GM23338 (cell line): ENCODE measurements around the gene SMIM41. TPM values are rescaled to one million over a fixed set of nuclear protein-coding genes. Genes with fewer than 3 reads are reported as not detected.
A peak's percentile ranks its signal among the peaks of the same experiment; 100 is the strongest.

Source experiments
- ATAC-seq: fragments of 200-7000 bp; cut with Tn5 transposase; 3 replicates; pipeline ENCODE4 v1.9.1; 2020
- DNase-seq: peaks from one replicate; pipeline ENCODE4 v3.0.0-alpha.2; 2015; ENCODE audit warnings: low spot score
- H2AFZ ChIP-seq: fragments of 200-600 bp; sonication (generic); 2 replicates; pipeline ENCODE4 v1.8.0; 2016; ENCODE audit warnings: antibody characterized with exemption, mild to moderate bottlenecking, moderate library complexity
- H3F3A ChIP-seq: fragments of 200-600 bp; sonication (generic); replicated peaks from 2 replicates; pipeline ENCODE4 v1.8.0; 2017; ENCODE audit warnings: antibody characterized with exemption, mixed run types, low read depth
- H3K27ac ChIP-seq: fragments of 200-600 bp; sonication (generic); 2 replicates; pipeline ENCODE4 v1.6.1; 2016; ENCODE audit warnings: low read depth
- H3K27me3 ChIP-seq: fragments of 200-600 bp; sonication (generic); 2 replicates; pipeline ENCODE4 v1.8.0; 2016; ENCODE audit warnings: mild to moderate bottlenecking, mixed run types, moderate library complexity; ENCODE audit not compliant: insufficient read depth
- H3K36me3 ChIP-seq: fragments of 200-600 bp; sonication (generic); 2 replicates; pipeline ENCODE4 v1.8.0; 2016; ENCODE audit warnings: mild to moderate bottlenecking; ENCODE audit not compliant: insufficient read depth
- H3K4me1 ChIP-seq: fragments of 200-600 bp; sonication (generic); 2 replicates; pipeline ENCODE4 v1.8.0; 2016; ENCODE audit warnings: mild to moderate bottlenecking, moderate library complexity; ENCODE audit not compliant: insufficient read depth
- H3K4me2 ChIP-seq: fragments of 200-600 bp; sonication (generic); 2 replicates; pipeline ENCODE4 v1.7.1; 2017; ENCODE audit warnings: mixed run types
- H3K4me3 ChIP-seq: fragments of 200-600 bp; sonication (generic); 2 replicates; pipeline ENCODE4 v1.6.1; 2016; ENCODE audit warnings: mixed run types
- H3K79me2 ChIP-seq: fragments of 200-600 bp; sonication (generic); replicated peaks from 2 replicates; pipeline ENCODE4 v1.8.0; 2017; ENCODE audit warnings: mild to moderate bottlenecking; ENCODE audit not compliant: insufficient read depth
- H3K9me2 ChIP-seq: fragments of 200-600 bp; sonication (generic); 2 replicates; pipeline ENCODE4 v1.8.0; 2017; ENCODE audit not compliant: insufficient read depth
- H4K20me1 ChIP-seq: fragments of 200-600 bp; sonication (generic); replicated peaks from 2 replicates; pipeline ENCODE4 v1.8.0; 2017; ENCODE audit warnings: mild to moderate bottlenecking; ENCODE audit not compliant: insufficient read depth
- H3K27ac Mint-ChIP-seq: 2 replicates; pipeline ENCODE4 v1.8.0; 2020; ENCODE audit warnings: inconsistent platforms, mild to moderate bottlenecking, moderate library complexity, mixed read lengths
- H3K27me3 Mint-ChIP-seq: 3 replicates; pipeline ENCODE4 v1.8.0; 2022; ENCODE audit warnings: low read depth, mild to moderate bottlenecking, moderate library complexity, mixed read lengths, inconsistent platforms; ENCODE audit not compliant: insufficient read depth, poor library complexity
- H3K36me3 Mint-ChIP-seq: 3 replicates; pipeline ENCODE4 v1.8.0; 2021; ENCODE audit warnings: low read depth, mild to moderate bottlenecking, inconsistent platforms, moderate library complexity, mixed read lengths
- H3K4me1 Mint-ChIP-seq: 3 replicates; pipeline ENCODE4 v1.8.0; 2020; ENCODE audit warnings: mild to moderate bottlenecking, inconsistent platforms, mixed read lengths
- H3K4me3 Mint-ChIP-seq: 3 replicates; pipeline ENCODE4 v1.8.0; 2021; ENCODE audit warnings: moderate library complexity, mild to moderate bottlenecking, inconsistent platforms, mixed read lengths
- H3K9me3 Mint-ChIP-seq: 3 replicates; pipeline ENCODE4 v1.8.0; 2020; ENCODE audit warnings: moderate library complexity, mild to moderate bottlenecking, inconsistent platforms, mixed read lengths
- CREB1 ChIP-seq: fragments of 250-450 bp; sonication (Bioruptor Pico); IDR thresholded peaks from 2 replicates; pipeline ENCODE4 v1.5.0; 2020; ENCODE audit warnings: low read depth, mild to moderate bottlenecking, moderate library complexity
- EZH2 ChIP-seq: fragments of 200-600 bp; sonication (generic); IDR thresholded peaks from one replicate; pipeline ENCODE4 v1.8.0; 2017; ENCODE audit warnings: antibody characterized with exemption, mild to moderate bottlenecking, low read depth; ENCODE audit not compliant: unreplicated experiment
- EZH2phosphoT487 ChIP-seq: fragments of 200-600 bp; sonication (generic); IDR thresholded peaks from one replicate; pipeline ENCODE4 v1.8.1; 2018; ENCODE audit warnings: antibody characterized with exemption; ENCODE audit not compliant: unreplicated experiment
- JUNB ChIP-seq: IDR thresholded peaks from one replicate; pipeline ENCODE4 v1.6.1; 2016; ENCODE audit warnings: antibody characterized with exemption; ENCODE audit not compliant: unreplicated experiment
- NANOG ChIP-seq: IDR thresholded peaks from 2 replicates; pipeline ENCODE4 v1.6.1; 2016; ENCODE audit warnings: antibody characterized with exemption, borderline replicate concordance
- POLR2AphosphoS5 ChIP-seq: IDR thresholded peaks from 2 replicates; pipeline ENCODE4 v1.6.1; 2016; ENCODE audit warnings: antibody characterized with exemption, low read depth
- STAT1 ChIP-seq: IDR thresholded peaks from one replicate; pipeline ENCODE4 v1.6.1; 2016; ENCODE audit warnings: antibody characterized with exemption; ENCODE audit not compliant: unreplicated experiment
- ZNF331 ChIP-seq: fragments of 250-450 bp; sonication (Bioruptor Pico); IDR thresholded peaks from 2 replicates; pipeline ENCODE4 v1.5.0; 2020; ENCODE audit warnings: low read depth, mild to moderate bottlenecking, moderate library complexity
- polyA plus RNA-seq: library from polyadenylated mRNA; unstranded; fragments of >200 nt; fragmentation: Nextera tagmentation; extraction: Ambion mirVana; gene quantifications from 2 replicates; pipeline ENCODE4 v1.2.1, GENCODE V29; 2016
- total RNA-seq: library from RNA; depleted of rRNA; stranded (reverse); fragments of >200 nt; shearing (Covaris generic); gene quantifications from 2 replicates; pipeline ENCODE4 v1.2.3, GENCODE V29; 2014
- TF ChIP-seq, protein P1 (sequence below): IDR thresholded peaks from one replicate; pipeline ENCODE4 v1.6.1; 2018; ENCODE audit warnings: antibody characterized with exemption; ENCODE audit not compliant: unreplicated experiment
- TF ChIP-seq, protein P2 (sequence below), 2 experiments: fragments of 200-600 bp in 1 of 2; sonication (generic) in 1 of 2; conservative IDR thresholded peaks; 2 replicates each; pipeline versions ENCODE4 v1.5.1 to v1.6.1; 2016 to 2017; ENCODE audit warnings: antibody characterized with exemption in 2 of 2, low read depth in 2 of 2, mild to moderate bottlenecking in 2 of 2, moderate library complexity in 1 of 2
- TF ChIP-seq, protein P3 (sequence below): fragments of 250-450 bp; sonication (Bioruptor Pico); IDR thresholded peaks from 2 replicates; pipeline ENCODE4 v1.5.0; 2020; ENCODE audit warnings: mild to moderate bottlenecking, moderate library complexity
- TF ChIP-seq, protein P4 (sequence below): IDR thresholded peaks from 2 replicates; pipeline ENCODE4 v1.6.1; 2016; ENCODE audit warnings: antibody characterized with exemption

SMIM41 gene
- total and polyA plus RNA-seq, 2 experiments from 2014 or later: 0.66 TPM

DNA sequence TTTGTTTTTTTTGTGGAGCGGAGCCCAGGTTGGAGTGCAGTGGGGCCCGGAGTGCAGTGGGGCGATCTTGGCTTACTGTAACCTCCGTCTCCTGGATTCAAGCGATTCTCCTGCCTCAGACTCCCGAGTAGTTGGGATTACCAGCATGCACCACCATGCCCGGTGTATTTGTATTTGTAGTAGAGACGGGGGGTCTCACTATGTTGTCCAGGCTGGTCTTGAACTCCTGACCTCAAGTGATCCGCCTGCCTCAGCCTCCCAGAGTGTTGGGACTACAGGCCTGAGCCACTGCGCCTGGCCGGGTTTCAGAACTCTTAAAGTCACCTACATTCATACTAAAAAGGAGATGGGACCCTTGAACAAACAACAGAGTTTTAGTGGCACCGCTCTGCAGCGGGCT lies 59.6 kb downstream of the SMIM41 start:
- Histone ChIP-seq H2AFZ (peak overlapping the region; percentile 35; the same call in 1 of the 2 replicates), H3K9me2 (no peaks in the 10 kb centered on the region), H3F3A (no peaks in the 10 kb centered on the region), H4K20me1 (no peaks in the 10 kb centered on the region), H3K27me3 (no peaks in the 10 kb centered on the region), H3K4me1 (no peaks in the 10 kb centered on the region), H3K36me3 (no peaks in the 10 kb centered on the region), H3K27ac (no peak overlapping the region), H3K79me2 (no peaks in the 10 kb centered on the region), H3K4me3 (no peak overlapping the region), H3K4me2 (no peak overlapping the region)
- ATAC-seq (no peak), DNase-seq (no peak)
- H3K27ac Mint-ChIP-seq: no peak overlapping the region
- no peaks in the 10 kb centered on the region for H3K36me3 Mint-ChIP-seq
- TF ChIP-seq EZH2phosphoT487 (no peak), STAT1 (no peak), JUNB (no peak), EZH2 (no peak), CREB1 (CRISPR knock-in tag) (no peak), ZNF331 (no peak), NANOG (no peak), POLR2AphosphoS5 (no peak)
- TF ChIP-seq, protein P1, sequence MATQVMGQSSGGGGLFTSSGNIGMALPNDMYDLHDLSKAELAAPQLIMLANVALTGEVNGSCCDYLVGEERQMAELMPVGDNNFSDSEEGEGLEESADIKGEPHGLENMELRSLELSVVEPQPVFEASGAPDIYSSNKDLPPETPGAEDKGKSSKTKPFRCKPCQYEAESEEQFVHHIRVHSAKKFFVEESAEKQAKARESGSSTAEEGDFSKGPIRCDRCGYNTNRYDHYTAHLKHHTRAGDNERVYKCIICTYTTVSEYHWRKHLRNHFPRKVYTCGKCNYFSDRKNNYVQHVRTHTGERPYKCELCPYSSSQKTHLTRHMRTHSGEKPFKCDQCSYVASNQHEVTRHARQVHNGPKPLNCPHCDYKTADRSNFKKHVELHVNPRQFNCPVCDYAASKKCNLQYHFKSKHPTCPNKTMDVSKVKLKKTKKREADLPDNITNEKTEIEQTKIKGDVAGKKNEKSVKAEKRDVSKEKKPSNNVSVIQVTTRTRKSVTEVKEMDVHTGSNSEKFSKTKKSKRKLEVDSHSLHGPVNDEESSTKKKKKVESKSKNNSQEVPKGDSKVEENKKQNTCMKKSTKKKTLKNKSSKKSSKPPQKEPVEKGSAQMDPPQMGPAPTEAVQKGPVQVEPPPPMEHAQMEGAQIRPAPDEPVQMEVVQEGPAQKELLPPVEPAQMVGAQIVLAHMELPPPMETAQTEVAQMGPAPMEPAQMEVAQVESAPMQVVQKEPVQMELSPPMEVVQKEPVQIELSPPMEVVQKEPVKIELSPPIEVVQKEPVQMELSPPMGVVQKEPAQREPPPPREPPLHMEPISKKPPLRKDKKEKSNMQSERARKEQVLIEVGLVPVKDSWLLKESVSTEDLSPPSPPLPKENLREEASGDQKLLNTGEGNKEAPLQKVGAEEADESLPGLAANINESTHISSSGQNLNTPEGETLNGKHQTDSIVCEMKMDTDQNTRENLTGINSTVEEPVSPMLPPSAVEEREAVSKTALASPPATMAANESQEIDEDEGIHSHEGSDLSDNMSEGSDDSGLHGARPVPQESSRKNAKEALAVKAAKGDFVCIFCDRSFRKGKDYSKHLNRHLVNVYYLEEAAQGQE: no peak
- TF ChIP-seq, protein P2, sequence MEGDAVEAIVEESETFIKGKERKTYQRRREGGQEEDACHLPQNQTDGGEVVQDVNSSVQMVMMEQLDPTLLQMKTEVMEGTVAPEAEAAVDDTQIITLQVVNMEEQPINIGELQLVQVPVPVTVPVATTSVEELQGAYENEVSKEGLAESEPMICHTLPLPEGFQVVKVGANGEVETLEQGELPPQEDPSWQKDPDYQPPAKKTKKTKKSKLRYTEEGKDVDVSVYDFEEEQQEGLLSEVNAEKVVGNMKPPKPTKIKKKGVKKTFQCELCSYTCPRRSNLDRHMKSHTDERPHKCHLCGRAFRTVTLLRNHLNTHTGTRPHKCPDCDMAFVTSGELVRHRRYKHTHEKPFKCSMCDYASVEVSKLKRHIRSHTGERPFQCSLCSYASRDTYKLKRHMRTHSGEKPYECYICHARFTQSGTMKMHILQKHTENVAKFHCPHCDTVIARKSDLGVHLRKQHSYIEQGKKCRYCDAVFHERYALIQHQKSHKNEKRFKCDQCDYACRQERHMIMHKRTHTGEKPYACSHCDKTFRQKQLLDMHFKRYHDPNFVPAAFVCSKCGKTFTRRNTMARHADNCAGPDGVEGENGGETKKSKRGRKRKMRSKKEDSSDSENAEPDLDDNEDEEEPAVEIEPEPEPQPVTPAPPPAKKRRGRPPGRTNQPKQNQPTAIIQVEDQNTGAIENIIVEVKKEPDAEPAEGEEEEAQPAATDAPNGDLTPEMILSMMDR (conservative IDR thresholded peaks at IDR 0.05; ENCODE audit: low read depth in 2 of 2): no peak
- TF ChIP-seq, protein P3, sequence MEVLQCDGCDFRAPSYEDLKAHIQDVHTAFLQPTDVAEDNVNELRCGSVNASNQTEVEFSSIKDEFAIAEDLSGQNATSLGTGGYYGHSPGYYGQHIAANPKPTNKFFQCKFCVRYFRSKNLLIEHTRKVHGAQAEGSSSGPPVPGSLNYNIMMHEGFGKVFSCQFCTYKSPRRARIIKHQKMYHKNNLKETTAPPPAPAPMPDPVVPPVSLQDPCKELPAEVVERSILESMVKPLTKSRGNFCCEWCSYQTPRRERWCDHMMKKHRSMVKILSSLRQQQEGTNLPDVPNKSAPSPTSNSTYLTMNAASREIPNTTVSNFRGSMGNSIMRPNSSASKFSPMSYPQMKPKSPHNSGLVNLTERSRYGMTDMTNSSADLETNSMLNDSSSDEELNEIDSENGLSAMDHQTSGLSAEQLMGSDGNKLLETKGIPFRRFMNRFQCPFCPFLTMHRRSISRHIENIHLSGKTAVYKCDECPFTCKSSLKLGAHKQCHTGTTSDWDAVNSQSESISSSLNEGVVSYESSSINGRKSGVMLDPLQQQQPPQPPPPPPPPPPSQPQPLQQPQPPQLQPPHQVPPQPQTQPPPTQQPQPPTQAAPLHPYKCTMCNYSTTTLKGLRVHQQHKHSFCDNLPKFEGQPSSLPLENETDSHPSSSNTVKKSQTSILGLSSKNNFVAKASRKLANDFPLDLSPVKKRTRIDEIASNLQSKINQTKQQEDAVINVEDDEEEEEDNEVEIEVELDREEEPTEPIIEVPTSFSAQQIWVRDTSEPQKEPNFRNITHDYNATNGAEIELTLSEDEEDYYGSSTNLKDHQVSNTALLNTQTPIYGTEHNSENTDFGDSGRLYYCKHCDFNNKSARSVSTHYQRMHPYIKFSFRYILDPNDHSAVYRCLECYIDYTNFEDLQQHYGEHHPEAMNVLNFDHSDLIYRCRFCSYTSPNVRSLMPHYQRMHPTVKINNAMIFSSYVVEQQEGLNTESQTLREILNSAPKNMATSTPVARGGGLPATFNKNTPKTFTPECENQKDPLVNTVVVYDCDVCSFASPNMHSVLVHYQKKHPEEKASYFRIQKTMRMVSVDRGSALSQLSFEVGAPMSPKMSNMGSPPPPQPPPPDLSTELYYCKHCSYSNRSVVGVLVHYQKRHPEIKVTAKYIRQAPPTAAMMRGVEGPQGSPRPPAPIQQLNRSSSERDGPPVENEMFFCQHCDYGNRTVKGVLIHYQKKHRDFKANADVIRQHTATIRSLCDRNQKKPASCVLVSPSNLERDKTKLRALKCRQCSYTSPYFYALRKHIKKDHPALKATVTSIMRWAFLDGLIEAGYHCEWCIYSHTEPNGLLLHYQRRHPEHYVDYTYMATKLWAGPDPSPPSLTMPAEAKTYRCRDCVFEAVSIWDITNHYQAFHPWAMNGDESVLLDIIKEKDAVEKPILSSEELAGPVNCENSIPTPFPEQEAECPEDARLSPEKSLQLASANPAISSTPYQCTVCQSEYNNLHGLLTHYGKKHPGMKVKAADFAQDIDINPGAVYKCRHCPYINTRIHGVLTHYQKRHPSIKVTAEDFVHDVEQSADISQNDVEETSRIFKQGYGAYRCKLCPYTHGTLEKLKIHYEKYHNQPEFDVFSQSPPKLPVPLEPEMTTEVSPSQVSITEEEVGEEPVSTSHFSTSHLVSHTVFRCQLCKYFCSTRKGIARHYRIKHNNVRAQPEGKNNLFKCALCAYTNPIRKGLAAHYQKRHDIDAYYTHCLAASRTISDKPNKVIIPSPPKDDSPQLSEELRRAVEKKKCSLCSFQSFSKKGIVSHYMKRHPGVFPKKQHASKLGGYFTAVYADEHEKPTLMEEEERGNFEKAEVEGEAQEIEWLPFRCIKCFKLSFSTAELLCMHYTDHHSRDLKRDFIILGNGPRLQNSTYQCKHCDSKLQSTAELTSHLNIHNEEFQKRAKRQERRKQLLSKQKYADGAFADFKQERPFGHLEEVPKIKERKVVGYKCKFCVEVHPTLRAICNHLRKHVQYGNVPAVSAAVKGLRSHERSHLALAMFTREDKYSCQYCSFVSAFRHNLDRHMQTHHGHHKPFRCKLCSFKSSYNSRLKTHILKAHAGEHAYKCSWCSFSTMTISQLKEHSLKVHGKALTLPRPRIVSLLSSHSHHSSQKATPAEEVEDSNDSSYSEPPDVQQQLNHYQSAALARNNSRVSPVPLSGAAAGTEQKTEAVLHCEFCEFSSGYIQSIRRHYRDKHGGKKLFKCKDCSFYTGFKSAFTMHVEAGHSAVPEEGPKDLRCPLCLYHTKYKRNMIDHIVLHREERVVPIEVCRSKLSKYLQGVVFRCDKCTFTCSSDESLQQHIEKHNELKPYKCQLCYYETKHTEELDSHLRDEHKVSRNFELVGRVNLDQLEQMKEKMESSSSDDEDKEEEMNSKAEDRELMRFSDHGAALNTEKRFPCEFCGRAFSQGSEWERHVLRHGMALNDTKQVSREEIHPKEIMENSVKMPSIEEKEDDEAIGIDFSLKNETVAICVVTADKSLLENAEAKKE (CRISPR knock-in tag): no peak
- TF ChIP-seq, protein P4, sequence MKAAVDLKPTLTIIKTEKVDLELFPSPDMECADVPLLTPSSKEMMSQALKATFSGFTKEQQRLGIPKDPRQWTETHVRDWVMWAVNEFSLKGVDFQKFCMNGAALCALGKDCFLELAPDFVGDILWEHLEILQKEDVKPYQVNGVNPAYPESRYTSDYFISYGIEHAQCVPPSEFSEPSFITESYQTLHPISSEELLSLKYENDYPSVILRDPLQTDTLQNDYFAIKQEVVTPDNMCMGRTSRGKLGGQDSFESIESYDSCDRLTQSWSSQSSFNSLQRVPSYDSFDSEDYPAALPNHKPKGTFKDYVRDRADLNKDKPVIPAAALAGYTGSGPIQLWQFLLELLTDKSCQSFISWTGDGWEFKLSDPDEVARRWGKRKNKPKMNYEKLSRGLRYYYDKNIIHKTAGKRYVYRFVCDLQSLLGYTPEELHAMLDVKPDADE: no peak
- H3K27me3 Mint-ChIP-seq: peaks cover 10% of the 10 kb centered on the region
- H3K4me3 Mint-ChIP-seq: no peak overlapping the region
- peaks cover 29% of the 10 kb centered on the region for H3K4me1 Mint-ChIP-seq
- no peaks in the 10 kb centered on the region for H3K9me3 Mint-ChIP-seq
